Fibroblast of mammary gland (primary cell): Measurements from ENCODE around the gene FDXR.
"Not testable (repeated sequence)": the region's sequence is repeated elsewhere in the genome, so short reads cannot be mapped to it uniquely, and the experiment has no call there.

ENCODE experiments used
- DNase-seq: peaks from one replicate; pipeline ENCODE4 v3.0.0-alpha.2; 2010; ENCODE audit warnings: low read depth
- H3K4me3 ChIP-seq: 2 replicates; pipeline ENCODE4 v1.5.1; 2011; ENCODE audit warnings: low read depth, mild to moderate bottlenecking, low read length, moderate library complexity; ENCODE audit not compliant: control insufficient read depth
- TF ChIP-seq, protein P1 (sequence below): conservative IDR thresholded peaks from 2 replicates; pipeline ENCODE4 v1.5.1; 2011; ENCODE audit warnings: low read depth, low read length, inconsistent platforms; ENCODE audit not compliant: control insufficient read depth, insufficient read depth

FDXR gene

DNA sequence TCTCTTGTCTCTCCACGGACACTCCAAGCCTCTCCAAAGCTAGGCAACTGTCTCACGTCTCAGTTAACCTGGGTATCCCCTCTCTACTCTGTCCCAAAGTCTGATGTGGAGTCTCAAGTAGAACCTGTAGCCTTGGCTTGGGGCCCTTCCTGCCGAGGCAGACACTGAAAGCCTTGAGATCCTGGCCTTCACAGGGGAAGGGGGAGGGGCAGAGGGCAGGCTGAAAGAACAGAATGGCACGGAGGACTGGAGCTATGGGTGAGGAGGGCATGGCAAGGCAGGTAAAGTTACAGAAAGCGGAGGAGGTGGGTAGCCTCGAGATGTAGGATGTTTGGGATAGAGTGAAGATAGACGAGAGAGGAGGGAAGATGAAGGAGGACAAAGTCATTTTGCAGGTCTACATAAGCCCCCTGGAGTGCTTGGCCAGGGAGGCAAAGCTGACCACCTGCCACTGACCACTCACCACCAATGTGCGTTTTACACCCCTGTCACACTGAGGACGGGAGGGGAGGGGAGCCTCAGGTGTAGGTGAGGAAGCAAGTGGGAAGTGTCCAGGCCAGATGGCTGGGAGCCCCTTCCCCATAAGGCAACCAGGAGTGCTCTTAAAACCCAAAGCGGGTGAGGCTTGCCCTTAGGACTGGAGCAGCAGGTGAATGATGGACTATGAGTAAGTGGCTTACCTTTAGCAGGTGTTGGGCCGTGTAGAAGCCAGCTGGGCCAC lies 1.3 kb downstream of the FDXR start:
- peak overlapping the region; percentile 84 for H3K4me3 ChIP-seq

DNA sequence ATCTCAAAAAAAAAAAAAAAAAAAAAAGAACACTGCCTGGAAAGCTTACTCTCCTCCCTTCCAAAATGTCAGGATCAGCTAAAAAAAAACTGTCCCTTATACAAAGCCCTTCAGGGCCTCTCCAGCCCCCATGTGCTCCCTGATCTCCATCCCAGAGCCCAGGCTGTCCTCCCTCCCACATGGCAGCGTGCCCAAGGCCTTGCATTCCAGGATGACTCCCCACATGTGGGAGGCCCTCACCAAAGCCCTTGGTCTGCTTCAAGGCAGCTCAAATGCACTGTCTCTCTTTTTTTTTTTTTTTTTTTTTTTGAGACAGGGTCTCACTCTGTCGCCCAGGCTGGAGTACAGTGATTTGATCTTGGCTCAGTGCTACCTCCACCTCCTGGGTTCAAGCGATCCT lies 2.3 kb downstream of the FDXR start:
- TF ChIP-seq, protein P1, sequence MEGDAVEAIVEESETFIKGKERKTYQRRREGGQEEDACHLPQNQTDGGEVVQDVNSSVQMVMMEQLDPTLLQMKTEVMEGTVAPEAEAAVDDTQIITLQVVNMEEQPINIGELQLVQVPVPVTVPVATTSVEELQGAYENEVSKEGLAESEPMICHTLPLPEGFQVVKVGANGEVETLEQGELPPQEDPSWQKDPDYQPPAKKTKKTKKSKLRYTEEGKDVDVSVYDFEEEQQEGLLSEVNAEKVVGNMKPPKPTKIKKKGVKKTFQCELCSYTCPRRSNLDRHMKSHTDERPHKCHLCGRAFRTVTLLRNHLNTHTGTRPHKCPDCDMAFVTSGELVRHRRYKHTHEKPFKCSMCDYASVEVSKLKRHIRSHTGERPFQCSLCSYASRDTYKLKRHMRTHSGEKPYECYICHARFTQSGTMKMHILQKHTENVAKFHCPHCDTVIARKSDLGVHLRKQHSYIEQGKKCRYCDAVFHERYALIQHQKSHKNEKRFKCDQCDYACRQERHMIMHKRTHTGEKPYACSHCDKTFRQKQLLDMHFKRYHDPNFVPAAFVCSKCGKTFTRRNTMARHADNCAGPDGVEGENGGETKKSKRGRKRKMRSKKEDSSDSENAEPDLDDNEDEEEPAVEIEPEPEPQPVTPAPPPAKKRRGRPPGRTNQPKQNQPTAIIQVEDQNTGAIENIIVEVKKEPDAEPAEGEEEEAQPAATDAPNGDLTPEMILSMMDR, result no peak
- DNase-seq, result peak; percentile 74
- no peak overlapping the region for H3K4me3 ChIP-seq

More for the DNA sequence above, 1.3 kb downstream of the FDXR start:
- no peak for DNase-seq
- TF ChIP-seq, protein P1, result no peak

DNA sequence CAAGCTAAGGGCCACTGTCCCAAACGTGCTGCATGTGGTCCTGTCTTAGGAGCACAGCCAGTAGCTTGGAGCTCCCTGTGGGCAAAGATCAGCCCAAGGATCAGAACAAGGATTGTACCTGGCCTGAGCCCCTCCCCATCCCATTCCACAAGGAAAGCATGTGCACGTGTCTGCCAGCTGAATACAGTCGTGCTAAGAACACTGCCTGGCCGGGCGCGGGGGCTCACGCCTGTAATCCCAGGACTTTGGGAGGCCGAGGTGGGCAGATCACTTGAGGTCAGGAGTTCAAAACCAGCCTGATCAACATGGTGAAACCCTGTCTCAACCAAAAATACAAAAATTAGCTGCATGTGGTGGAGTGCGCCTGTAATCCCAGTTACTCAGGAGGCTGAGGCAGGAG lies 2.8 kb downstream of the FDXR start:
- DNase-seq, H3K4me3 ChIP-seq: not testable (repeated sequence)

DNA sequence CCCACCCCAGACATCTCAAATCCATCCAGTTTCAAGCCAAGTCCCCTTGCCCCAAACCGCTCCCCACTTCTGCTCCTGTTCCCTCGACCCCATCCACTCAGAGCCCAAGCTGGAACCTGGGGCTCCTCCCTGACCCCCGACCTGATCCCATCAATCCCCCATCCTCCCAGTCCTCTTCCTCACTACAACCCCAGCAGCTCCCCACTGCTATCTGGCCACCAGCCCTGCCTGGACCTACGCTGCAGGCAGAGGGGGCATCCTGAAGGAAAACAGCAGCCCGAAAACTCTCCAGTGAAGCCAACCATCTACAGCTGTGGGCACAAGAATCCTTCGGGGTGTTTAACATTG lies 3.9 kb downstream of the FDXR start:
- H3K4me3 ChIP-seq, result no peak overlapping the region
- TF ChIP-seq, protein P1, result no peak
- no peak for DNase-seq

DNA sequence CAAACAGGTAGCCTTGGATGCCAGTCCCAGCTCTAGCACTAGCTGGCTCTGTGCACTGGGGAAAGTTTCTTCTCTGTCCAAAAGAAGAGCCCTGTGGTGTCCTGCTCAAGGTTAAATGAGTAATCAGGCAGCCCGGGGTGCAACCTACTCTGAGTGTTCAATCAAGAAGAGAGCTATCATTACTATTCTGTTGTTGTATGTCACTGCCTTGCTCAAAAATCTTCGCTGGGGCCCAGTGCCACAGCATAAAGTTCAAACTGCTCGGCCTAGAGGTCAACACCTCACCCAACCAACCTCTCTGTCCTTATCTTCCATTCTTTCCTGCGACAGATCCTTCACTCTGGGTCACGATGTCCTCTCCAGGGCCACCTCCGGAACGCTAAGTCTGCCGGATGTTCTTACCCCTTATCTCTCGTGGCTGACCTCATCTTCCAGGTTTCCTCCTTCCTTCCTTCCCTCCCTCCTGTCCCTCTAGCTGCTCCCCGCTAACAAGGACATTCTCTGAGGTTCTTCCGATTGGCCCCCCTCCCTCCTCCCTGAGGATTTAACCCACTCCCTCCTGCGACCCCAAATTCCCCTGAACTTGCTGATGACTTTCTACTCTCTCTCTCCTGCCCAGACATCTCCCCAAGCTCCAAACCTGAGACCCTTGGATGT lies 4.4 kb downstream of the FDXR start:
- TF ChIP-seq, protein P1, result no peak
- no peak for DNase-seq
- H3K4me3 ChIP-seq, result no peak overlapping the region

DNA sequence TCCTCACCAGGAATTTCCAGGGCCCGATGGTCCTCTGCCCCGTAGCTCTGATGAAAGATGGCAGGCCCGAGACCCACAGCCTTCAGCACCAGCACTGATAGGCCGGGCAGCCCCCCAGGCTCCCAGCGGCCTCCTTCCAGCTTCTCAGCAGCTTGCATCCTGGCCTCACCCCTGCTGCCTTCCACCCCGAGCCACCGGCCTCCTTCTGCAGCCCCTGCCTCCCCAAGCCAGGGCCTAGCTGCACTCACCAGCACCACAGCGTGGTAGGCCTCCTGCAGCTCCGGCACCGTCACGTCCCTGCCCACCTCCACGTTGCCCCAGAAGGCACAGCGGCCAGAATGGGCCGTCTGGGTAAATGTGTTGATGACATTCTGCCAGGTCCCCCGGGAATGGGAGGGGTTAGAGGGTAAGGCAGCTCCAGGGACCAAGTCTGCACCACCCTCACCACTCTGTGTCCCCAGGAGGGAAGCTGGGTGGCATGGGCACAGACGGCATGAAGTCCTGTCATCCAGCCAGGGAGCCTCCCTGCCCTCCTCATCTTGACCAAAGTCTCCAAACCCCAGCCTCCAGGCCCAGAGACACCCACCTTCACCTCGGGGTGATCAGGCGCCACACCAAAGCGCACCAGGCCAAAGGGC lies 6.5 kb downstream of the FDXR start:
- TF ChIP-seq, protein P1, result no peak
- no peak for DNase-seq
- no peak overlapping the region for H3K4me3 ChIP-seq

DNA sequence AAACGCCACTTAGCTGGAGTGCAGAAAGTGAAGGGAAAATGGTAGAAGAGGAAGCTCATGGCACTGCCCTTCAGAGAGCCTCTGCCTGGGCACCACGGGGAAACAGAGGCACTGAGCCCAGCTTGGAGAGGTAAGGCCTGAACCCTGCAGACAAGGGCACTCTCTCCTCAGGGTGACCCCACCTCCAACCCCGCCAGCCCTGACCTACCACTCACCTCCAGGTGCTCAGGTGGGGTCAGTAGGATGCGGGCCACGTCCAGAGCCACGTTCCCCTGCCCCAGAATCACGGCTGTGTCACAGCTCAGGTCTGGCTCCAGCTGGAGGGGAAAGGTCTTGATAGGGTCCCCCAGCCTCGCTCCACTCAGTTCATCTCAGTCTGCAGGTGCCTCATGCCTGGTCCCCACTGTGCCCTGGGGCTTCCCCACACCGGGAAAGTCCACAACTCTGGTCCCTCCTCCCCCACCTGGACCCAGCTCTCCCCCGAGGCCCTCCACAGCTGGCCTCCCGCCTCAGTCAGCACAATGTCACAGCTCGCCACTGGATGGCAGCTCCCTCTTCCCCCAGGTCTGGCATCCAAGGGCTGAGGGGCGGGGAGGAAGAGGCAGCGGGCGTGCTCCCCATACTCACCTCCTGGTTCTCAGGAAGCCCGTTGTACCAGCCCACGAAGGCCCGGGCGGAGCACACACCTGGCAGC lies 7.1 kb downstream of the FDXR start:
- H3K4me3 ChIP-seq, result no peak overlapping the region
- TF ChIP-seq, protein P1, result no peak
- DNase-seq, result no peak
